HG03060 (cell line): ENCODE data around the gene LAMTOR4.
"Not testable (repeated sequence)": the region's sequence is repeated elsewhere in the genome, so short reads cannot be mapped to it uniquely, and the experiment has no call there.

Experiments used
- ATAC-seq: cut with Tn5 transposase; IDR thresholded peaks from one replicate; pipeline ENCODE4 v1.9.1; 2021; ENCODE audit warnings: low read depth, moderate number of reproducible peaks; ENCODE audit not compliant: unreplicated experiment

The LAMTOR4 gene

DNA sequence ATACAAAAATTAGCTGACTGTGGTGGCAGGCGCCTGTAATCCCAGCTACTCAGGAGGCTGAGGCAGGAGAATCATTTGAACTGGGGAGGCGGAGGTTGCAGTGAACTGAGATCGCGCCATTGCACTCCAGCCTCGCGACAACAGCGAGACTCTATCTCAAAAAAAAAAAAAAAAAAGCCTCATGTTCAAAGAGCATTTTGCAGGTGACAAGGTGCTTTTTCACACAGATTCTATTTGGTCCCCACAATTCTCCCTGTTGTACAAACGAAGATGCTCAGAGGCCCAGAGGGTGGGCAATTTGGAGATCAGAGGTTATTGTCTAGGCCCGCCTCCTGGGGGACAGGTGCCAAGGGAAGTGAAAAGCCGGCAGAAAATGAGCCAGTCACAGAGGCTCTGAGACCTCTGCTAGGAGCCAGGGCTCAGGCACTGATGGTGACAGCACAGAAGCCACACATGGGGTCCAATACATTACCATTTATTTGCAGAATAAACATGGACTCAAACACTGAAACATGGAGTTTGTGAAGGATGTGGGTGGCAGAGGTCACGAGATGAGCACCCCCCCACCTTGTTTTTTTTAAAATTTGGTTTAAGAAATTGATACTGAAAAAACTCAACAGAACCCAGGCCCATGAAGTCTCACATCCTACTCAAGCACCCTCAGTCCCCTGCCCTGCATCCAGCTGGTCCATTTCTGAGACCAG is 20.6 kb downstream of the LAMTOR4 start:
- ATAC-seq: no peak

DNA sequence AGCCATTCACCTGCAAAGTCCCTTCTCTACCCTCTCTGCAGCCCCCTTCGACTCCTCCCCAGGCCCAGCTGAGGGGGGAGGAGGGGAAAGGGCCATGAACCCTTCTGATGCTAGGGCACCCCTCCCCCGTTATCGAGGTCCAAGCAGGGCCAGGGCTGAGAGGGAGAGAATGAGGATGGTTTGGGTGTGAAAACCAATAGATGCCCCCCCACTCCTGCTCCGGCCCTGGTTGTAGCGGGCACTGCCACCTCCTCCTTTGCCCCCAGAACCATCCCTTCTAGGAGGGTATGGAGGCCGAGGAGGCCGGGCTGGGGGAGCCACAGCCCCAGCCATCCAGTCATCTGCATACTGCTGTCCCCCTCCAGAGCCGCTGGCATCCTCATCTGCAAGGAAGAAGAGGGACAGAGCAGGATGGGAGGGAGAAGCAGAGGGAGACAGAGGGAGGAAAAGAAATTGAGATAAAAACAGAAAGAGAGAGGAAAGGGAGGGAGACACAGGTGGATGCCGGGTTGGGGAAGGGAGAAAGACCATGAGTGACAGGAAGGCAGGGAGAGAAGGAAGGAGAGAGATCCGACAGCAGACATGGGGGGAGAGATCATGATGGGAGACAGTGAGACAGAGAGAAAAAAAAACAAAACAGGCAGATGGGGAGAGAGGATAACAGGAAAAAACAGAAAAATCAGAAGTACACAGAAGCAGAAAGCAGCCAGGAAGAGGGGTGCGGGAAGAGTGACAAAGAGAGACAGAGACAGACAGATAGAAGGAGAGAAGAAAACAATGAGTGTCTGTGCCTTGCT is 21.6 kb downstream of the LAMTOR4 start:
- no peak for ATAC-seq

DNA sequence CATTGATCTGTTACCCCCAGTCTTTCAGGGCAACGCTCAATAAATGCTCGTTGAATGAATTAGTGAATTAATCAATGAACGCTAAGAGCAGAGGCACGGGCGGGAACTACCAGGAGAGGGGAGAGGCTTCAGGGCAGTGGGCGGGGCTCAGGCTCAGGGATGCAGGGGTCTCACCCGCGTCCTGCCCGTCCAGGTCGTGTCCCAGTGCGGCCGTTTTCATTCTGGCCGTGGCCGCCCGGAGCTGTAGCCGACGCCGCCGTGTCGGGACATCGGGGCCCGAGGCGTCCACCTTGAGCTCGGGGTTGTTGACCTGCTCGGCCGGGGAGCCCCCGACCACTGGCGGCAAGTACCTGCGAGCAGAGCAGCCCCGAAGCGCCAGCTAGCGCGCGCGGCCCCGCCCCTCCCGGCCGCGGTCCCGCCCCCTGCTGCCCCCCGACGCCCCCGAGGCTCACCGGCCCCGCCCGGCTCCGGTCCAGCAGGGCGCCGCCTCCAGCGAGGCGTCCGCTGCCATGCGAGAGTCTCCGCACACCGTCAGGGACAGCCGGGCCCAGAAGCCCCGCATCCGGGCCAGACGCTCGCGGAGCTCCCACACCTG is 22.5 kb downstream of the LAMTOR4 start:
- ATAC-seq: no peak

DNA sequence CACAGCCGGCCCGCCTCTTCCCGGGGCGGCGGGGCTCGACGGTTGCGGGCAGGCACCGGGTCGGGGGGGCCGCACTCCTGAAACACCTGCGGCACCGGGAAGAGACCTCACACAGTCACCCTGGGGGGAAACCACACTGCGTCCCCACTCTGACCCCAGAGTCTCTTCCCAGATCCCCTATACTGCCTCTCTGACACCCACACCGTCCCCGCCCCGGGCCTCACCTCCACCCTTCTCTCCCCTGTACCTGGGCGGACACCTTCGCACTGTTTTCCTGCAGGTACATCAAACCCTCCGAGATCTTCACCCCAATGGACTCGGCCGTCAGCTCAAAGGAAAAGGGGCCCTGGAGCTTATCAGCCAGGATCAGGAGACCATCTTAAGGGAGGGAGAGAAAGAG is 23.1 kb downstream of the LAMTOR4 start:
- ATAC-seq: no peak

DNA sequence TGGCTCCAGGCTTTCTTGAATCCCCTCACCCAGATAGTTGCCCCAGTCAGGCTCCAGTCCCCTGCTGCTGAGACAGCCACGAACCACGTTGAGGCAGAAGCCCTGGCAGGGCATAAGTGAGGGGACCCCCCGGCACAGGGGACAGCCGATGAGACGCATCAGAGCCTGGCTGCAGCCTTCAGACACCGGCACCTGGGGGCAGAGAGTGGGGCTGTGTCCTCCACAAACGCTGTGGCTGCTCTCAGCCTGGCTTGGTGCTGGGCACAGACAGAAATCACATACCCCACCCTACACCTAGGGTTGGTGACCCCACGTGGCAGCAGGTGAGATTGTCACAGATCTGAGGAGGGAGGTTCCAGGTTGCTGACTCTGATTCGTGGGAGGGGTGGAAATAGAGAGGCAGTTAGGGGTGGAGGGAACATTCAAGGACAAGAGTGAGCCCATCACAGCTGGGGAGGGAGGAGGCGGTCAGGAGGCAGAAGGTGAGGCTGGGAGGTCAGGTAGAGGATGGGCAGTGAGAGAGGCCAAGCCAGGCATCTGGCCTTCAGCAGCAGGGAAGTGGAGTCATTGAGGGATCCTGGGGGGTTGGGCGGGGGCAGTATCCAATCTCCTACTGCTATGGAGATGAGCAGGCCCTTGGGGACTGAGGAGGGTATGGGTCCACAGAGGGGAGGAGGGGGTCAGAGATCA is 25.2 kb downstream of the LAMTOR4 start:
- no peak for ATAC-seq

DNA sequence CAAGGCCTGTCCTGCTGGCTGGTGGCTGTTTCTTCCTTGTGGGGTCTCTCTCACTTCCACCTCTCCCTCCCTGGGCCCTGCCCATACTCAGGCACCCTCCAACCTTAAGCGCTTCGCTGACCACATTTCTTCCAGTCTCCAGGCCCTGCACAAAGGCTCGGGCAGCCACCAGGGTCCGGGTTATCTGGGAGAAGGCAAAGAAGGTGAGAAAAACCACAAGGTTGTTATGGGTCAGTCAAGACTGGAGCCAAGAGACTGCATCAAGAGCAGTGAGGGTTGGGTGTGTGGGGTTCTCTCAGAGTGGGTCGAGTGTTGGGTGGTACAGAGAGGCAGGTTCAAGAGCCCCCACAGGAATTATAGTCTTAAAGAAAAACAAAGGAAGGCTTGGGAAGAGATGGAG is 25.9 kb downstream of the LAMTOR4 start:
- no peak for ATAC-seq

DNA sequence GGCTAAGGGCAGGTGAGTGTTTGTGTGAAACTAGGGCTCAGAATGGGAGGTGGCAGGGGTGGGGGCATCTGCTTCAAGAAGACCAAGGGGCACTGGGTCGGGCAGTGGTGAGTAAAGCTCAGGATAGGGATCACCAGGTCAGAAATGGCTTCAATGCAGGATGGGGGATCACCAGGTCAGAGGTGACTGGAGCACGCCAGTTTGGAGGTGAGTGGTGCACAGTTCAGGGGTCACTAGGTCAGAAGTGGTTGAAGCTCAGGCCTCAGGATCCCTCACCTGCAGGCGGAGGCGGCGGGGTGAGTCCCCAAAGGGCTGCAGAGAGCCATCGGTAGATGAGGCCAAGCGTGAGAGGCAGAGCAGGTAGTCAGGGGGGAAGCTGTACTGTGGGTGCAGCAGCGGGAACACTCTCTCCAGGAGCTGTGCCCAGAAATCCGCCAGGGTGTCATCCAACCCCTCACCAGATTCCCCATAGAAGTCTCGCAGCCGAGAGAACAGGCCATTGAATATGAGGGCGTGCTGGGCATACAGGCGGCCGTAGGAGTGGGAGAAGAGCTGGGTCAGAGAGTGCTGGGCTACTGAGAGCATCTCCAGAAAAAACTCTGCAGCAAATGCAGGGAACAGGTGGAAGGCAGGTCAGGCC is 26.7 kb downstream of the LAMTOR4 start:
- no peak for ATAC-seq

DNA sequence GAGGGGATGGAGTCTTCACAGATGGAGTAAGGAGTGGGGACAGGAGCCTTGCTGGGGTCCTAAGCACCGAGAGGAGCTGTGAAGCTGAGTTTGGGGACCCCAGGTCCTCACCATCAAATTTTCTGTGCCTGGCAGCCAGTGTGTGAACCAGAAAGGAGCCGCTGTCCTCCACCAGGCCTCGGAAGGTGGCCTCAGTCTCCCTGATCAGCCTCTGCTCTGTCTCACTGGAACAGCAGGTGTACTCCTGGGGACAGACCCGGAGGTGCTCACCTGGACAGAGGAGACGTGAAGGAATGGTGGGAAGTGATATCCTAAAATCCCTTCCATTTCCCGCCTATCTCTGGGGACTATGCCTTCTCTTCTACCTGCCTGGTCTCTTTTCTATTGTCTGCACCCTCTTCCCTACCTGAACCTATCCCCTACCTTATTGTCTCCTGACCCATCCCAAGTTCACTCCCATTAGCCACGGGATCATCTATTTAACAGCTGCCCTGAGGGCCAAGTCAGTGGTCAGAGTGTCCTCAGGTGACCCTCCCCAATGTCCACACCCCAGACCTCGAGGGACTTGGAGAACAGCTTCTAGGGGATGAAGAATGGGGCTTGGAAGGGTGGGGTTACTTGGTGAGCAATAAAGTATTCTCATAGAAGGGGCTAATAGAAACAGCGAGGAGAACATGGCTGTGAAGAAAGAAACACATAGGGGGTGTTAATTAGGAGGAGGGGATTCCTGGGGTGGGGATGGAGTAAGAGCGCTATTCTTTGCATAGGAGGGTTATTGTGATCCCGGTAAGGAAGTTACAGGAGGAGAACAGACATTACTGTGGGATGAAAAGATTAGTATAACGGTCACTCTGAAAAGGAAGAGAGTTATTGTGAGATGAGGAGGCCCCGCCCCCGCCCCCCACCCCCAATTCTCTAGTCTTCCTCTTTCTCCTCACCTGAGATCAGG is 27.7 kb downstream of the LAMTOR4 start:
- no peak for ATAC-seq

DNA sequence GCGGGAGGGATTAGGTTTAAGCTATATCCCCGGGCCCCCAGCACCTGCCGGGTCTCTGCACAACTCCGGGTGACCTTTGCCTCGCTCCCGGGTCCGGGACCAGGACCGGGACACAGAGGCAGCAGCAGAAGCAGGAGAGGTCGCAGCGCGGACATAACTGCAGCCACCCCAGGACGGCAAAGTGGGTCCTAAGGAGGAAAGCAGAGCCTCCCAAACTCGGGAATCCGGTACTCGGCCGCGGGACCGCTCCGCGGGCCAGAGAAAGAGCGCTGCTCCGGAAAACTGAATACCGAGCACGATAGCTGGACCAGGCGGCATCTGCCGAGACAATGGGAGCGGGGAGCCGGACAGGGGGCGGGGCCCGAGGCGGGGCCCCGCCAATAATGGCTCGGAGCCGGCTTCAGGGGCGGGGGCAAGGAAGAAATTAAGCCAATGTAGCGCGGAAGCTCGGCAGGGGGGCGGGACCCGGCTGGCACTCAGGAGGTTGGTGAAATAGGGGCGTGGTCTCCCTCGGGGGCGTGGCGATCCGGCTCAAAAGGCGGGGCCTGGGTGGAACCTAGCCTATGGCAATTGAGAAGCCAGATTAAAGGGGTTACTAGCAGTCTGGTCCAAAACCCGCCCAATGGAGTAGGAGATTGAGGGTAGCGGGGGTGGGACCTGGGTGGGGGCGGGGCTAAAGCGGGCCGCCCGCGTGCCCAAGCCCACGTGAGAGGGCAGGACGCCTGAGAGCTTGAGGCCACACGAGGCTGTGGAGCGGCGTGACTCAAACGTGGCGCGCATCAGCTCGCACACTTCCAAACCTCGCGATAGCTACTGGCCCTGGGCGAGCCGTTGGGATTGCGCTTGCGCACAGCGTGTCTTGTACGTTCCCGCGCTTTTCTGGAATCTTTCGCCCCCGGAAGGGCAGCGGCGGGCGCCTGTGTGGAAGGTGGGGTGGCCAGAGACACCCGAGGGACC is 28.6 kb downstream of the LAMTOR4 start, which contains the start of the genes GPC2 and STAG3:
Gene GPC2, minus strand, starts transcription at position 337 of the 957 bp plus-strand sequence. Its CDS starts 182 bp downstream, at position 155.
Gene STAG3, plus strand, starts transcription at position 874 of the 957 bp plus-strand sequence. CDS start 2,639 bp downstream, outside the sequence.
- peak; percentile 82 for ATAC-seq

DNA sequence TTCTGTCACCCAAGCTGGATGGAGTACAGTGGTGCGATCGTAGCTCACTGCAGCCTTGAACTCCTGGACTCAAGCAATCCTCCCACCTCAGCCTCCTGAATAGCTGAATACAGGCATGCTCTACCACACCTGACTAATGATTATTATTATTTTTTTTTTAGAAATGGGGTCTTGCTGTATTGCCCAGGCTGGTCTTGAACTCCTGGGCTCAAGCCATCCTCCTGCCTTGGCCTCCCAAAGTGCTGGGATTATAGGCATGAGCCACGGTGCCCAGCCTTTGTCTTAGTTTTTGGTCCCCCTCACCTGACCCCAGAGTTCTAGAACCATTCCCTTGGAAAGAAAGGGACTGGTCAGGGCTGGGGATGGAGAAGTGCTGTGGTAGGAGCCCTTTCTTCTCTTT is 31.4 kb downstream of the LAMTOR4 start:
- ATAC-seq: not testable (repeated sequence)

DNA sequence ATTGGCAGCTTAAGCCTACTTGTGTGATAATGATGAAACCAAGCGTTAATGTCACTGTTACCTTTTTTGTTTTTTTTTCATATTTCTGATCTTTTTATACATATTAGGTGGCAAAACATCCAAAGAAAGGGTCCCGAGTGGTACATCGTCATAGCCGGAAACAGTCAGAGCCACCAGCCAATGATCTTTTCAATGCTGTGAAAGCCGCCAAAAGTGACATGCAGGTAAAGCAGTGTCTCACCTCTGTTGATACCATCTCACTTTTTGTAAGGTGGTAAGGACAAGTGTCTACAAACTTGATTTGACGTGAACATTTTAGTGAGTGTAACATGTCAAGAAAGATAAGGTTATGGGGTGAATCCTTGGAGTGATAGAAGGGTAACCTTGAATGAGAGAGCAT is 33.9 kb downstream of the LAMTOR4 start:
- not testable (repeated sequence) for ATAC-seq

DNA sequence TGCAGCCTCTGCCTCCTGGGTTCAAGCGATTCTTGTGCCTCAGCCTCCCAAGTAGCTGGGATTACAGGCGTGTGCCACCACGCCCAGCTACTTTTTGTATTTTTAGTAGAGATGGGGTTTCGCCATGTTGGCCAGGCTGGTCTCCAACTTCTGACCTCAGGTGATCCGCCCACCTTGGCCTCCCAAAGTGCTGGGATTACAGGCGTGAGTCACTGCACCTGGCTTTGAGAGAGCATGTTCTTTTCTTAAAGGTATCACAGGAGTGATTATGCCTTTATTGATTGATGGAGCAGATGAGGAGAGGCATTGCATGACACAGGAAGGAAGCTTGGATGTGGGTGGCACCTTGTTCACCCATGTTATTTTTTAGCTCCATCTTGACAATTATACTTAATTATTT is 34.4 kb downstream of the LAMTOR4 start:
- not testable (repeated sequence) for ATAC-seq

DNA sequence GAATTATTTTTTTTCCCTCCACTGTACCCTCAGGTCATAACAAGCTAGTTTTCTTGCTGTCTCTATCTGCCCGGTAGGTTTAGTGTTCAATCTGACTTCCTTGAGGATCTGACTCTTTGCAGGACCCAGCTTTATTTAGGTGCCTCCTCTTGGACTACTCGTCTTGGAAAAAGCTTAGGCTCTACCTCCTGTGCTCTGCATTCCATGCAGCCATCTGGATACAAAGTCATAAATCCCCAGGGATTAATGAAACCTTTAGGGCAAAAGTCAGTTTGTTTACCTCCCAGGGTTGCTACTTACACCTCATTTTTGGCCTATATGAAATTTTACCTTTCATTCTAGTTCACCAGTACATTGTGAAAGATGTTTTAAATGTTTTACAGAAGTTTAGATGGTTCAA is 37.0 kb downstream of the LAMTOR4 start:
- no peak for ATAC-seq

DNA sequence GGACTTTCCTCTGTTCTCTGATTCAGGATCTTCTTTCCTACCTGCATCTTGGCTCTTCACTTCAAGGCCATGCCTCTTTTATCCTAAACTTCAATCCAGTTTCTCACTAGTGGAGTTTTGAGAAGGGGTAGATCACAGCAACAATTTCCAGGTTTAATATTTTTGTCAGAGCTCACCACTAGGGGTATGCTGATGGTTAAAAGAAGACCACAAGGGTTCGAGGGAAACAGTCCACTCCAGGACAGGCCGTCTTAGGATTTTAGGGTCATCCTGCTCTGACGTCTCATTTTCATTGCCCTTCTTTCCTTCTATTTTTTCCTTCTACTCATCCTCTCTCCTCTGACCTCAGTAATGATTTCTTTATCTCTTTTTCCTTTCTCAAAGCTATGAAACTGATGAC is 40.3 kb downstream of the LAMTOR4 start:
- ATAC-seq: no peak

DNA sequence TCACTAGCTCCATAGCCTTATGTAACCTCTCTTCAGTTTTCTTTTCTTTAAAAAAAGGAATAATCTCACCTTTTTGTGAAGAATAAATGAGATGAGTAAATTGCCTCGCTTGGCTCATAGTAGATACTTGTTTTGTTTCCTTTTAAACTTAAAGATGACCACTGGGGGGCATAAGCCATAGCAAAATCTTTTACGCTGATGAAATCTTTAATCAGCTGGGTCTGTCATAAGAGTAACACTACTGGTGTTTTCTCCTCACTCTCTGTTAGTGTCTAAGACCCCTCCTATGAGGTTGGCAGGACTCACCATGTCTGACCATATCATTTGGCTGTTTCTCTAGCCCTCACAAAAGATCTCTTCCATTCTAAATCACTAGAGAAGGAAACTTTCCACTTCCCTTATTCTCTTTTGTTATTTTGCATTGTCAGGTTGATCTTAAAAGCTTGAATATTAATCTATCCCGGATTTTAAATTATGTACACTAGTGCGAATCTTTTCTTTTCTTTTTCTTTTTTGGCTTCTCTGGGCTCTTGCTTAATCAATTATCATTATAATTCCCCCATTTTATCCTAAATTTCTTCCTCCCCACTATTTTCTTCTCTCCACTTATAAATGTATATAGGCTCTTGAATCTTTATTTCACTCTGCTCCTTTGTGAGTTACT is 41.5 kb downstream of the LAMTOR4 start:
- ATAC-seq: no peak

DNA sequence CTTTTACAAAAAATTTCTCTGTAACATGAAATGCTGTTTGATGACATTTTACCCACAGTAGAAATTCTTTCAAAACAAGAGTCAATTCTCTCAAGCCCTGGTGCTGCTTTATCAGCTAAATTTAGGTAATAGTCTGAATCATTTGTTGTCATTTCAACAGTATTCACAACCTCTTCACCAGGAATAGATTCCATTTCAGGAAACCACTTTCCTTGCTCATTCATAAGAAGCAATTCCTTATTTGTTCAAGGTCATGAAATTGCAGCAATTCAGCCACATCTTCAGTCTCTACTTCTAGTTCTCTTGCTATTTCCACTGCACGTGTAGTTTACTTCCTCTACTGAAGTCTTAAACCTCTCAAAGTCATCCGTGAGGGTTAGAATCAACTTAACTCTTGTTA is 43.1 kb downstream of the LAMTOR4 start:
- no peak for ATAC-seq

DNA sequence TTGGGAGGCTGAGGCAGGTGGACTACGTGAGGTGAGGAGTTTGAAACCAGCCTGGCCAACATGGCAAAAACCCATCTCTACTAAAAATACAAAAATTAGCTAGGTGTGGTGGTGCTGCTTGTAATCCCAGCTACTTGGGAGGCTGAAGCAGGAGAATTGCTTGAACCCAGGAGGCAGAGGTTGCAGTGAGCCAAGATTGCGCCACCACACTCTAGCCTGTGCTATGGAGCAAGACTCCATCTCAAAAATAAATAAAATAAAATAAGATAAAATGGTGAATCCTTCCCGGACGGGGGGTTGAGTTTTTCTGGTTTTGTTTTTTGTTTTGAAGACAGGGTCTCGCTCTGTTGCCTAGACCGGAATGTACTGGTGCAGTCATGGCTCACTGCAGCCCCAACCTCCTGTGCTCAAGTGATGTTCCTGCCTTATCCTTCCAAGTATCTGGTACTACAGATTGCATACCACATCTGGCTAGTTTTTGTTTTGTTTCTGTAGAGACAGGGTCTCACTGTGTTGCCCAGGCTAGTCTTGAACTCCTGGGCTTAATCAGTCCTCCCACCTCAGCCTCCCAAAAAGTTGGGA is 43.7 kb downstream of the LAMTOR4 start:
- not testable (repeated sequence) for ATAC-seq
